Lung (tissue), 12 donors: ENCODE results near the gene ANKS1B. TPM values are rescaled to one million over a fixed set of nuclear protein-coding genes. Genes with fewer than 3 reads are reported as not detected.
A peak's percentile ranks its signal among the peaks of the same experiment; 100 is the strongest.

Experiments
- ATAC-seq: fragments of 200-7000 bp; cut with Tn5 transposase; one replicate; pipeline ENCODE4 v1.9.1; 2020; ENCODE audit warnings: moderate number of reproducible peaks; ENCODE audit not compliant: insufficient read depth, low FRiP score
- DNase-seq, 3 donors: peaks; one replicate each; pipeline ENCODE4 v3.0.0-alpha.2; 2013 to 2017
- H3K27ac ChIP-seq, 2 donors: one replicate each; pipeline ENCODE4 v1.5.1; 2013; ENCODE audit warnings: mild to moderate bottlenecking in 2 of 2, moderate library complexity in 2 of 2, control low read depth in 1 of 2, inconsistent platforms in 1 of 2, low read depth in 1 of 2, low read length in 1 of 2
- H3K27me3 ChIP-seq, 3 donors: one replicate each; pipeline ENCODE4 v1.5.1; 2013; ENCODE audit warnings: low read length in 2 of 3; ENCODE audit not compliant: control insufficient read depth in 3 of 3, insufficient read depth in 3 of 3
- H3K36me3 ChIP-seq, 4 donors: one replicate each; pipeline ENCODE4 v1.5.1; 2013; ENCODE audit warnings: low read length in 4 of 4, mild to moderate bottlenecking in 1 of 4, moderate library complexity in 1 of 4; ENCODE audit not compliant: control insufficient read depth in 4 of 4, insufficient read depth in 4 of 4
- H3K4me1 ChIP-seq, 5 donors: one replicate each; pipeline ENCODE4 v1.5.1; 2013; ENCODE audit warnings: low read length in 5 of 5, mild to moderate bottlenecking in 2 of 5, moderate library complexity in 1 of 5; ENCODE audit not compliant: control insufficient read depth in 5 of 5, insufficient read depth in 5 of 5
- H3K4me3 ChIP-seq: one replicate; pipeline ENCODE4 v1.5.1; 2013; ENCODE audit warnings: mild to moderate bottlenecking, control low read depth, moderate library complexity
- H3K9ac ChIP-seq, 2 donors: one replicate each; pipeline ENCODE4 v1.5.1; 2013; ENCODE audit warnings: low read length in 2 of 2, control low read depth in 1 of 2; ENCODE audit not compliant: insufficient read depth in 1 of 2
- H3K9me3 ChIP-seq, 4 donors: one replicate each; pipeline ENCODE4 v1.5.1; 2013; ENCODE audit warnings: low read length in 3 of 4, mild to moderate bottlenecking in 1 of 4, moderate library complexity in 1 of 4; ENCODE audit not compliant: control insufficient read depth in 4 of 4, insufficient read depth in 3 of 4
- WGBS, 2 donors: extraction: QIAGEN DNeasy Blood & Tissue Kit; methylation state at CpG; one replicate each; pipeline ENCODE4 v1.1.7; 2013; 5-methylcytosine and 5-hydroxymethylcytosine counted together
- polyA plus RNA-seq, 2 donors: library from polyadenylated mRNA; stranded (reverse); fragments of 200-250 nt; gene quantifications; one replicate each; pipeline ENCODE4 v1.2.1, GENCODE V29; 2013
- total RNA-seq, 2 donors: library from RNA; depleted of rRNA in 1 of 2; stranded (reverse); fragments of >200 nt in 1 of 2; gene quantifications; one replicate each; pipeline ENCODE4 v1.2.1, GENCODE V29; 2014 to 2021
- TF ChIP-seq, protein P1 (sequence below): IDR thresholded peaks from 2 replicates; pipeline ENCODE4 v1.5.1; 2012; ENCODE audit warnings: mild to moderate bottlenecking; ENCODE audit errors: control extremely low read depth, extremely low read depth
- donor health status: control.
- donor health status: control.
- donor health status: Bipolar disorder and iron deficiency.
- donor health status: healthy.
- donor health status: DM: yes; HTN: yes; CAD: no.

Gene ANKS1B
- total and polyA plus RNA-seq, 4 donors: 0.32 to 10.3 (median 3.7) TPM

DNA sequence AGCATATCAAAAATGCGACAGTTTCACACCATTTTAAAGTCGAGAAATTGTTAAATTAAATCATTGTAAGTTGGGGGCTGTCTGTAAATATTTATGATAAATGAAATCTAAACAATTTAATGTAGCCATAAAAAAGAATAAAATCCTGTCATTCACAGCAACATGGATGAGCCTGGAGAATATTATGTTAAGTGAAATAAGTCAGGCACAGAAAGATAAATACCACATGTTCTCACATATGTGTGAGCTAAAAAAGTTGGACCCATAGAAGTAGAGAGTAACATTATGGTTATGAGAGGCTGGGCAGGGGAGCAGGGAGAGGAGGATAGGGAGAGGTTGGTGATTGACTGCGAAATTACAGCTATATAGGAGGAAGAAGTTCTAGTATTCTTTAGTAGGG is 201.3 kb downstream of the ANKS1B start:
- no peaks in the 10 kb centered on the region for H3K36me3 ChIP-seq
- no peak overlapping the region for H3K27ac ChIP-seq
- no peak overlapping the region for H3K9ac ChIP-seq
- no peak for ATAC-seq
- peaks cover 0 to 3% (median 0%) of the 10 kb centered on the region in 4 donors for H3K9me3 ChIP-seq
- 86 to 89% methylated on average over 3 of the region's 3 CpGs for WGBS, 2 donors
- TF ChIP-seq, protein P1, sequence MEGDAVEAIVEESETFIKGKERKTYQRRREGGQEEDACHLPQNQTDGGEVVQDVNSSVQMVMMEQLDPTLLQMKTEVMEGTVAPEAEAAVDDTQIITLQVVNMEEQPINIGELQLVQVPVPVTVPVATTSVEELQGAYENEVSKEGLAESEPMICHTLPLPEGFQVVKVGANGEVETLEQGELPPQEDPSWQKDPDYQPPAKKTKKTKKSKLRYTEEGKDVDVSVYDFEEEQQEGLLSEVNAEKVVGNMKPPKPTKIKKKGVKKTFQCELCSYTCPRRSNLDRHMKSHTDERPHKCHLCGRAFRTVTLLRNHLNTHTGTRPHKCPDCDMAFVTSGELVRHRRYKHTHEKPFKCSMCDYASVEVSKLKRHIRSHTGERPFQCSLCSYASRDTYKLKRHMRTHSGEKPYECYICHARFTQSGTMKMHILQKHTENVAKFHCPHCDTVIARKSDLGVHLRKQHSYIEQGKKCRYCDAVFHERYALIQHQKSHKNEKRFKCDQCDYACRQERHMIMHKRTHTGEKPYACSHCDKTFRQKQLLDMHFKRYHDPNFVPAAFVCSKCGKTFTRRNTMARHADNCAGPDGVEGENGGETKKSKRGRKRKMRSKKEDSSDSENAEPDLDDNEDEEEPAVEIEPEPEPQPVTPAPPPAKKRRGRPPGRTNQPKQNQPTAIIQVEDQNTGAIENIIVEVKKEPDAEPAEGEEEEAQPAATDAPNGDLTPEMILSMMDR: no peak
- H3K4me3 ChIP-seq: no peak overlapping the region
- DNase-seq: no peak
- H3K4me1 ChIP-seq: peaks cover 0 to 11% (median 0%) of the 10 kb centered on the region in 5 donors
- H3K27me3 ChIP-seq: no peaks in the 10 kb centered on the region

DNA sequence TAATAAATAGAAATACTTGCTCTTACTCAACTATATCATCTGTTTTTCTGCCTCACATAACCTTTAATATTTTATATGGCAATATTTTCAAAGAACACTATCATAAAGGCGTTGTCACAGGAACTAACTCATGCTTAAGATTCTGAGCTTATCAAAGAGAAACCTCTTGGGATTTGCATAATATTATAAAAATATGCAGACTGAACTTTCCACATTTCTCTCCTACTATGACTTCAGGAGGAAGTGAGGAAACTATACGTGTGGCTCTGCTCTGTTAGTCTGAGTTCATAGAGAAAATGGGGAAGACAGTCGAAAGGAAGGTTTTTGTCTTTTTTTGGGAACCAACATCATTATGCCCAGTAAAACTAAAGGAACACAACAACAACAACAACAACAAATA is 212.5 kb downstream of the ANKS1B start:
- Histone ChIP-seq H3K9ac (no peak overlapping the region), H3K4me1 (peaks cover 0 to 24% (median 0%) of the 10 kb centered on the region in 5 donors), H3K27ac (no peak overlapping the region), H3K4me3 (no peak overlapping the region), H3K36me3 (no peaks in the 10 kb centered on the region), H3K9me3 (no peaks in the 10 kb centered on the region), H3K27me3 (no peaks in the 10 kb centered on the region)
- 42 to 44% methylated on average over 3 of the region's 3 CpGs for WGBS, 2 donors
- ATAC-seq (no peak), DNase-seq (peak in 2 of 3 donors; percentile 22 to 32)
- TF ChIP-seq, protein P1: no peak

DNA sequence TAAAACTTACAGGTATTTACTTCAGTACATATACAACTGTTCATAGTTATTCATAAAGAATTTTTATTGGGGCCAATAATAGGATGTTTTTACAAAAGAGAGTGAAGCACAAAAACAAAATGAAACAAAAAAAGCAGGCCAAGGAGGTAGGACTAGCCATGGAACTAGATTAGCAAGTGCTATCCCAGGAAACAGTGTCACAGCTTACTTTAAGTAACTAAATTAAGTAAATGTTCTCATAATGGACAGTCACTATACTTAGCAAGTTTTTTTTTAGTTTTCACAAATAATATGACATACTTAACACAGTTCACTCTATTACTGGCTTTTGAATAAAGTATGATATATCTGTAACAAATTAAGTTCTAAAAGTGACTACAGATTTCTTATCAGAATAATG is 213.1 kb downstream of the ANKS1B start:
- no peaks in the 10 kb centered on the region for H3K36me3 ChIP-seq
- no peak overlapping the region for H3K4me3 ChIP-seq
- no peaks in the 10 kb centered on the region for H3K9me3 ChIP-seq
- H3K27ac ChIP-seq: no peak overlapping the region
- peaks cover 0 to 24% (median 0%) of the 10 kb centered on the region in 5 donors for H3K4me1 ChIP-seq
- no peaks in the 10 kb centered on the region for H3K27me3 ChIP-seq
- TF ChIP-seq, protein P1: no peak
- no peak overlapping the region for H3K9ac ChIP-seq
- peak in 1 of 3 donors; percentile 19 for DNase-seq
- ATAC-seq: no peak

DNA sequence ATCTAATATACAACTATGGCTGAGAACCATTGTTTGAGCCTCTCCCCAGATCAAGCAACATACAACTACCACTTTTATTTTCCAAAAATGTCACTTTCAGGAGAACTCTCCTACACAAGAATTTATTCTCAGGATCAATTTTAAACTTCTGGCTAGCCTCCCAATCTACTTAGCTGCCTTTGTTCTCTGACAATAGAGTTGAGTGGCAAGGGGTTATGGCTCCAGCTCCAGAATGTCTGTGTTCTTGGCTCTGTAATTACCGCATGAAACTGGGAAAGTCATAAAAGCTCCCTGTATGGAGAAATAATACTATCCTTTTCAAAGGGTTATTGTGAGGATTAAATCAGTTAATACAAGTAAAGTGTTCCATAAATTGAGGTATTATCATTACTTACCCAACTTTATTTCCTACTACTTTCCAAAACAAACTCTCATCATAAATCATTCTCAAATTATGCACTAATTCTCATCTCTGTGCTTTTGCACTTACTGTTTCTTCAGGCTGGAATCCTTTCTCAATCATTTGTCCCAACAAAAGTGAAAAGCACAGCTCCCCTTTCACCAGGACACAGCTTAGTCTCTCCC is 215.2 kb downstream of the ANKS1B start:
- Histone ChIP-seq H3K27me3 (no peaks in the 10 kb centered on the region), H3K36me3 (no peaks in the 10 kb centered on the region), H3K27ac (no peak overlapping the region), H3K4me1 (peaks cover 0 to 24% (median 0%) of the 10 kb centered on the region in 5 donors), H3K4me3 (no peak overlapping the region), H3K9ac (no peak overlapping the region), H3K9me3 (no peaks in the 10 kb centered on the region)
- TF ChIP-seq, protein P1: no peak
- 83 to 96% methylated on average over 1 of the region's 1 CpG for WGBS, 2 donors
- DNase-seq: no peak
- ATAC-seq: no peak
